IPS-18a (cell line): ENCODE measurements around the gene PLXNA2.

Source experiments
- H3K27ac ChIP-seq: one replicate; pipeline ENCODE4 v1.5.1; 2013; ENCODE audit warnings: low read length
- H3K27me3 ChIP-seq: one replicate; pipeline ENCODE4 v1.6.1; 2013; ENCODE audit warnings: mild to moderate bottlenecking, low read length; ENCODE audit not compliant: control insufficient read depth, insufficient read depth
- H3K36me3 ChIP-seq: one replicate; pipeline ENCODE4 v1.6.1; 2013; ENCODE audit warnings: low read depth, low read length; ENCODE audit not compliant: control insufficient read depth
- H3K4me1 ChIP-seq: one replicate; pipeline ENCODE4 v1.6.1; 2013; ENCODE audit warnings: low read depth, low read length; ENCODE audit not compliant: control insufficient read depth
- H3K4me3 ChIP-seq: one replicate; pipeline ENCODE4 v1.5.1; 2013; ENCODE audit warnings: low read length
- H3K9ac ChIP-seq: one replicate; pipeline ENCODE4 v1.6.1; 2013; ENCODE audit warnings: mild to moderate bottlenecking, low read length, moderate library complexity
- H3K9me3 ChIP-seq: one replicate; pipeline ENCODE4 v1.6.1; 2013; ENCODE audit warnings: low read depth, low read length; ENCODE audit not compliant: control insufficient read depth

PLXNA2 gene

DNA sequence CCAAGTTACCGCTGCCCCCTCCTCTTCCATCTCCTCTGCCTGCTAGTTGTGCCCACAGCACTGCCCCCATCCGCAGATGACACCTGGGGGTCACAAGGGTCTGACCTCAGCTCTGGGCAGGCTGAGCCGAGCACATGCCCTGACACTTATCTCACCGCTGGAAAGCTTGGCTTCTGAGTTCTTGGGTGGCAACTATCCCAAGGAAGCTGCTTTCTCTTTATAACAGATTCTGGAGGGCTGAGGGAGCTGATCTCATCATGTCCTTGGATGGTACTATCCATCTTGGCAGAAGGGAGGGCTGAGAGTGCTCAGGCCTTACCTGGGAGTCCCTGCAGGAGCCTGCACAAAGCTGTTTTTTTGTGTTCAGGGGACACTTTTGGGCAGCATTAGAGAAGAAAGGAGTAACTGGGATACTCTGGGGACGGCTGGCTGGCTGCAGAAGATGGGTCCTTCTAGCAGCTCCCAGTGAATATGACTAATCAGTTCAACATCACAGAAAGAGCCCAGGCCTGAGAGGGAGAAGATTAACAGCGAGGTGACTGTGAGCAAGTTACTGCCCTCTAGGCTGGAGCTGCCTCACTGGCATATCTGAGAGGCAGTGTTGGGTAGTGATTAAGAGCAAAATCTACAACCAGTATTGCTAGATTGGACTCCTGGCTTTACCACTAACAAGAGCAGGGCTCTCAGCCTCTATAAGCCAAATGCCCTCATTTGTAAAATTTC is 71.6 kb downstream of the PLXNA2 start:
- peaks cover 12% of the 10 kb centered on the region for H3K4me1 ChIP-seq
- H3K36me3 ChIP-seq: no peaks in the 10 kb centered on the region
- no peaks in the 10 kb centered on the region for H3K27me3 ChIP-seq
- H3K9ac ChIP-seq: no peak overlapping the region
- H3K4me3 ChIP-seq: no peak overlapping the region
- no peaks in the 10 kb centered on the region for H3K9me3 ChIP-seq
- no peak overlapping the region for H3K27ac ChIP-seq

DNA sequence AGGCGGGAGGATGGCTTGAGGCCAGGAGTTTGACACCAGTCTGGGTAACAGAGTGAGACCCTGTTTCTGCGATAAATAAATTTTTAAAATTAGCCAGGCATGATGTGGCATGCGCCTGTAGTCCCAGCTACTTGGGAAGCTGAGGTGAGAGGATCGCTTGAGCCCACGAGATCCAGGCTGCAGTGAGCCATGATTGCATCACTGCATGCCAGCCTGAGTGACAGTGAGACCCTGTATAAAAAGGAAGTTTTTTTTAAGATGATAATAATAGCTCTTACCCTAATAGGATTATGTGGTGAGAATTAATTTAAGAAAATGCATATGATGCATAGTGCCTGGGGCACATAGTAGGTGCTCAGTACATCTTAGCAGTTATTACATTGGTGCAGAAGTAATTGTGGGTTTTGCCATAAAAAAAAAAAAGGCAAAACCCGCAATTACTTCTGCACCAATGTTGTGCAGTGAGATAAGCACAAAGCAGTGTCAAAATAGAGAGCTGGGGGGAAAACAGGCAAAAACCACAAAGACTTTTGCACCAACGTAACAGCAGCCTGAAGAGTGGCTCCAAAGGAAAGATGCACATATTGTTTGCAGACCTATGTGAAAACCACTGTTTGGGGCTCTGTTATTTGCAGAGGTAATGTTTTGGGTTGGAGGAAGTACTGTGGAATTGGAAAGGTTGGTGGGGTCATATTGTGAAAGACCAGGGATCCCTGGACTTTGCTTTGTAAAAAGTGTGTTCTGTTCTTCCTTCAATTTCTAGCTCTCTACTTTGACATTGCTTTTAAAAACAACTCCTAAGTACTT is 72.4 kb downstream of the PLXNA2 start:
- Histone ChIP-seq H3K9ac (no peak overlapping the region), H3K9me3 (no peaks in the 10 kb centered on the region), H3K36me3 (no peaks in the 10 kb centered on the region), H3K27ac (no peak overlapping the region), H3K4me1 (peaks cover 14% of the 10 kb centered on the region), H3K27me3 (no peaks in the 10 kb centered on the region), H3K4me3 (no peak overlapping the region)

DNA sequence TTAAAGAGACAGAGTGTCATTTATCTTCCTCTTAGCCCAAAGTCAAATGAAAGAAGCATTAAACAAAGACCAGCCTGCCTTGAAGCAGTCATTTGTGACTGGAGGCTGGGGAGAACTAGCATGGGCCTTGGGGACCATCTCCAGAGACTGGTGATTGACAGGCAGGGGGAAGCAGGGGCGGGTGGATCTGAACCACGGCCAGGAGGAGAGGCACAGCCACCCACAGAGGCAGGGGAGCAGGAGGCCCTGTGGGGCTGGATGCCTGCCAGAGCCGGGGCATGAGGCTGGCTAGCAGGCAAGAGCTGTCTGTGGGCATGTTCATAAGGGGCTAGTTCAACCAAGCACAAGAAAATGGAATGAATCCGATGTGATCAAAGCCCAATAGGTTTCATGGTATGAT is 73.9 kb downstream of the PLXNA2 start:
- H3K4me1 ChIP-seq: peaks cover 22% of the 10 kb centered on the region
- H3K9ac ChIP-seq: no peak overlapping the region
- no peak overlapping the region for H3K27ac ChIP-seq
- H3K4me3 ChIP-seq: no peak overlapping the region
- H3K36me3 ChIP-seq: no peaks in the 10 kb centered on the region
- H3K27me3 ChIP-seq: no peaks in the 10 kb centered on the region
- H3K9me3 ChIP-seq: no peaks in the 10 kb centered on the region

DNA sequence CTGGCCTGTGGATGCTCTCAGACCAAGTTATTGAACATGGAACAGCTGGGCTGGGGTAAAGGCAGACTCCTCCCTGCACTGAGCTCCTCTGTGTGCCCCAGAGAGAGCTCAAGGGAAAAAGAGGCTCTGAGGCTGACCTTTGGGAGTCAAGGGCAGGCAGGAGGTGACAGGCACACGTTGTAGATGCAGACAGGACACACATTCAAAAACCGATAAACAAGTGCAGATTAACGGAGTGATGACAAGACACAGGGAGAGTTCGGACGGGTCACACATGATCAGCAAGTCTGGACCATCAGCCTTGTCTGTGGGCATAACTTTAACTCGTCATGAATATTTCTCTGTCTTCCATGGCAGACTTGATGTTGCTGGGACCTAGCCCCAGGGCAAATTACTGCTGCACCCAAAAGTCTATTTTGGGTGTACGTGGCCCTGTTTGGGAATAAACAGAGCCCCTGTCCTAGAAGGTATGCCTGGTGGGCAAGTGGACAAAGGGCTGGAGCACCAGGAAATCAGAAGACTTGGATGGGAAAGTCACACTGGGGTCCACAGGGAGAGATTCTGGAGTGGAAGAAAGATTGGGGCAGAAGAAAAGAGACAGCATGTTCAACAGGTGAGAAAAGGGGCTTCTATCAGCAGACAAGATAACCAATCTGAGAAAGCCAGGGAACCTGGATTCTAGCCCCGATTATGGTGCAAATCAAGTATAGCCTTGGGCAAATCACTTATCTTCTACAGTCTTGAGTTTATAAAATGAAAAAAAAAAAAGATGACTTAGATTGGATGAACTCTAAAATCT is 74.9 kb downstream of the PLXNA2 start:
- Histone ChIP-seq H3K9me3 (no peaks in the 10 kb centered on the region), H3K27me3 (no peaks in the 10 kb centered on the region), H3K27ac (no peak overlapping the region), H3K36me3 (no peaks in the 10 kb centered on the region), H3K4me3 (no peak overlapping the region), H3K9ac (no peak overlapping the region), H3K4me1 (peaks cover 22% of the 10 kb centered on the region)

DNA sequence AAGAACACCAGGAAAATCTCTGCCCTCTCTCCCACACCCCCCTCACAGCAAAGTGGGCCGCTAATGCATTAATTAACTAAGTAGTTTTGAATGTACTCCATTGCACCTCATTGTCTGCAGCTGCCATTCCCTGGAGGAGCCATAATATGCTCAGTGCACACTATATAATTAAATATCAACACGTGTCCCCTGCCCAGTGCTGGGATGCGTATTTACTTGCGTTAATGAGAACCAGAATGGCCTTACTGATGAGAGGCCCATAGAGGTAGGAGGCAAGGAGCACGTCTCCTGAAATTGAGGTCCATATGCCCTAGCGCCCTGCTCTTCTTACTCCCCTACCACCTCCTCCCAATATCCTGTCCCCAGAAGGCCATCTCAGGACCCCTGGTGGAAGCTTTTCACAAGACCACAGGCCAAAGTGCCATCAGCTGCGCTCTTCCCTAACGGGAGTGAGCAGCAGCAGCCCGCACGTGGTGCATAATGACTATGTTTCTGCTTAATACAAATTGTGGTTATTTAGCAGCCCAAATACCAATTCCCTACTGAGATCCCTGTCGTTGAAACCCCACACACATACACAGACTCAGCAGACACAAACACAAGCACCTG is 76.8 kb downstream of the PLXNA2 start:
- H3K27ac ChIP-seq: no peak overlapping the region
- no peaks in the 10 kb centered on the region for H3K27me3 ChIP-seq
- peaks cover 19% of the 10 kb centered on the region for H3K4me1 ChIP-seq
- no peaks in the 10 kb centered on the region for H3K36me3 ChIP-seq
- H3K9me3 ChIP-seq: no peaks in the 10 kb centered on the region
- no peak overlapping the region for H3K9ac ChIP-seq
- no peak overlapping the region for H3K4me3 ChIP-seq

DNA sequence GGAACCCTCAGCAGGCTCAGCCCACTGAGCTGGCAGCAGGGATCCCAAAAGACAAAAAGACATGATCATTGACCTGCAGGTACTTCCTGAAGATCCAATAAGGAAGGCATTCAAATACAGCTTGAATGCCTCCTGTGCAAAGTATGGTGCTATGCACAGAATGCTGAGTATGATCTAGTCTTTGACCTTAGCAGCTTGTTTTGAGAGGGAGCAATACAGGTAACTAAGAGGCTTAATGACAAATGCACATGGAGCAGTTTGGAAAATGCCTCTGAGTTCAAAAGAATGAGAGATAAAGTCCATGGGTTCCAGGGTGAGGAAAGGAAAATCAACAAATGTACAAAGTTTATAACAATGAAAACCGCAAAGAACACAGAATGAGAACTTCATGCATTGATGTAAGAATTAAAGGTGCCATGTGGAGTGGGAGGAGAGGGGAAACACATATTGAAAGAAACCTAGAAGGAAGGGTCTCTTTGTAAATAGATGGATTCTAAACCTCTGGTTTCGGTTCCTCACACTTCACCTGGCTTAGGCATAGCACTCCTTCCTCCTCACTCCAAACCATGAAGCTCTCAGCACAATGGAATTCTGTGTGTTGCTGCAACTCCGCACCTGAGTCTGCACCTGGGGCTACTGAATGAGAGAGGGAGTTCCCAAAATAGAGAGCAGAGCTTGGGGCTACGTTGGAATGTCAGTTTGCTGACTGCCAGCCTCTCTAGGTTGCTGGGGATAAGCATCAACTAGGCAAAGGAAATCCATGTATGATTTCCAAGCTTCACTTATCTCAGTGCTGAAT is 77.6 kb downstream of the PLXNA2 start:
- Histone ChIP-seq H3K27ac (no peak overlapping the region), H3K9ac (no peak overlapping the region), H3K9me3 (no peaks in the 10 kb centered on the region), H3K27me3 (no peaks in the 10 kb centered on the region), H3K4me1 (peaks cover 25% of the 10 kb centered on the region), H3K36me3 (no peaks in the 10 kb centered on the region), H3K4me3 (no peak overlapping the region)

DNA sequence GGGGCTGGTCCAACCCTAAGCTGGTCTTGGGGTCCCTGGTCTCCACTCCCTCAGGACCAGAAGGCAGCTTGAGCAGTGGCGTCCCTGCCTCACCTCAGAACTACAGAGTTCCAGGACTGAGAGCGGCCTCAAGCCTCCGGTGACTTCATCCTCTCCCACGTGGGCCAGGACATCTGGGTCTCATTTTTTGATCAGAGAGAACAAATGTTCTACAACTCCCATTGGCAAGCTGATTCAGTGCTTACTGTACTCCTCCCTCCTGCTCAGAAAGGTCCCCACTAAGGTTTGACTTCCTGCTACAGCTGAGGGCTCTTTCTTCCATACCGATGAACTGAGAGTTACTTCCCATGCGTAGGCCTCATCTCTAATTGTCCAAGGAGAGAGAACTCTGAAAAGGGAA is 78.5 kb downstream of the PLXNA2 start:
- H3K9me3 ChIP-seq: no peaks in the 10 kb centered on the region
- no peak overlapping the region for H3K9ac ChIP-seq
- peaks cover 33% of the 10 kb centered on the region for H3K4me1 ChIP-seq
- no peaks in the 10 kb centered on the region for H3K27me3 ChIP-seq
- H3K36me3 ChIP-seq: no peaks in the 10 kb centered on the region
- no peak overlapping the region for H3K27ac ChIP-seq
- H3K4me3 ChIP-seq: no peak overlapping the region

DNA sequence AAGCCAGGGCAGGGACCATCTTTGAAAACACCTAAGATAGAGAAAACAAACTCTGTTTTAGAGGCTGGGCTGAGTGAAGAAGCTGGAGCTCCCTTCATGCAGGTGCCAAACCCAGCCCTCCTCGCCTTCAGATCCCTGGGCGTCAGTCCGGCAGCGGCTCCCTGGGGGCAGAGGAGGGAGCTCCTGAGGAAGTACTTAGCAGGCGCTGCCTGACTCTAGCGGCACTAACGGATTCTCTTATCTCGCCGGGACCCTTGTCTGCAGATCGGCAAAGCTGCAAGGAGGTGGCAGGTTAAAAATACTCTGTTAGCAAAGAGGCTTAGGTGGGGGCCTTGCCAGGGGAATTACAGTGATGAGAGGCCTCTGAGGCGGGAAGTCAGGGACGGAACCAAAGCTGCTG is 79.6 kb downstream of the PLXNA2 start:
- Histone ChIP-seq H3K27me3 (no peaks in the 10 kb centered on the region), H3K4me3 (no peak overlapping the region), H3K9ac (no peak overlapping the region), H3K9me3 (no peaks in the 10 kb centered on the region), H3K27ac (no peak overlapping the region), H3K36me3 (no peaks in the 10 kb centered on the region), H3K4me1 (peaks cover 33% of the 10 kb centered on the region)

DNA sequence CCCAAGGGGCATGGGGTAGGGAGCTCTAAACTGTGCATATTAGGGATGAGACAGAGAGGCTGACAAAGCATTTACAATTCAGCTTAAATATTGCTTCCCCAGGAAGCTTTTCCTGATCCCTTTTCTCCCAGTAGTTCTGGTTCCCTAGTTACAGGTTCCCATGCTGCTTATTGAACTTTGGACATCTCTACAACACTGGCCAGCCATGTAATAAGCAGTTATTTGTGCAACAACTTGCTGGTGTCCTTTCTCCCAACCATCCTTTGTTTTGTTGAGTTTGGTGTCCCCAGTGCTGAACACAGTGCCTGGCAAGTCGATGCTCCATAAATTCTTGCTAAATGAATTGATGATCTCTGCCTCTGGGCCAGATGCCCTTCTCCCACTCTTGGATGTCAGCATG is 80.6 kb downstream of the PLXNA2 start:
- H3K27me3 ChIP-seq: no peaks in the 10 kb centered on the region
- no peaks in the 10 kb centered on the region for H3K9me3 ChIP-seq
- H3K9ac ChIP-seq: no peak overlapping the region
- H3K4me1 ChIP-seq: peaks cover 44% of the 10 kb centered on the region
- H3K36me3 ChIP-seq: no peaks in the 10 kb centered on the region
- no peak overlapping the region for H3K27ac ChIP-seq
- H3K4me3 ChIP-seq: no peak overlapping the region

DNA sequence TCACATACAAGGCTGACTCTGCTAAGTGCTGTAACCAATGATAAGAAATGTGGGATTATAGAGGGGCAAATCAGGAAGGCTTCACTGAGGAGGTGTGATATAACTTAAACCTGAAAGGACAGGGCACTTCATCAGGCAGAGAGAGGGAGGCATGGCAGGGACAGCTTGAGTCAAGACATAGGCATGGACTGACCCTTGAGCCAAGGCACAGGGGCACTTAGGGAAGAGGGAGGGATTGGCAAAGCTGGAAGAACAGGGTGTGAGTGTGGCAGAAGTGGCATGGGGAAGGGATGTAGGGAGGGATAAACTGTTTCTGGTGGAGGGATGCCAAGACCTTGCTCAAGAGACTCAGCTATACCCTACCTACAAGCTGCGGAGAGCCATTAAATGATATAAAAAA is 81.3 kb downstream of the PLXNA2 start:
- H3K27me3 ChIP-seq: no peaks in the 10 kb centered on the region
- no peak overlapping the region for H3K27ac ChIP-seq
- peaks cover 49% of the 10 kb centered on the region for H3K4me1 ChIP-seq
- H3K9me3 ChIP-seq: no peaks in the 10 kb centered on the region
- H3K4me3 ChIP-seq: no peak overlapping the region
- H3K36me3 ChIP-seq: no peaks in the 10 kb centered on the region
- H3K9ac ChIP-seq: no peak overlapping the region
